ENCODE measurements around the gene SWAP70. TPM values are rescaled to one million over a fixed set of nuclear protein-coding genes. Genes with fewer than 3 reads are reported as not detected.

Gene SWAP70
- polyA plus RNA-seq, 1 experiment = 24.6 TPM

GRCh38 chr11:9750551-9750950 lies 86.7 kb downstream of the SWAP70 start:
- Histone ChIP-seq H3K27ac (ENCODE audit: low read depth, low read length) (no peak overlapping the region), H3K4me3 (ENCODE audit: low read depth, low read length) (no peak overlapping the region), H3K9me3 (ENCODE audit: control insufficient read depth, insufficient read depth, low read length) (no peaks in the 10 kb centered on the region), H3K27me3 (ENCODE audit: control insufficient read depth, insufficient read depth, low read length) (no peaks in the 10 kb centered on the region)
- DNase-seq (ENCODE audit: low read depth, low spot score) = no peak
- TF ChIP-seq CTCF (IDR thresholded peaks at IDR 0.05; ENCODE audit: low read depth, low read length) = no peak
- ChIA-PET CTCF (interaction anchor here (1.2 to 1.5 kb wide), 3 partner anchors 8 to 172 kb away, joined by 3 read pairs; no protein-coding TSS in a partner anchor), POLR2A (interaction anchor here (0.5 kb wide), 1 partner anchor 159 kb away, joined by 5 read pairs; no protein-coding TSS in a partner anchor)

GRCh38 chr11:9752091-9752490 lies 88.2 kb downstream of the SWAP70 start:
- POLR2A ChIA-PET = no interaction called here
- no peaks in the 10 kb centered on the region for H3K27me3 ChIP-seq (ENCODE audit: control insufficient read depth, insufficient read depth, low read length)
- TF ChIP-seq CTCF (IDR thresholded peaks at IDR 0.05; ENCODE audit: low read depth, low read length) = no peak
- no peak overlapping the region for H3K4me3 ChIP-seq (ENCODE audit: low read depth, low read length)
- no peak overlapping the region for H3K27ac ChIP-seq (ENCODE audit: low read depth, low read length)
- DNase-seq (ENCODE audit: low read depth, low spot score) = no peak
- CTCF ChIA-PET = no interaction called here
- no peaks in the 10 kb centered on the region for H3K9me3 ChIP-seq (ENCODE audit: control insufficient read depth, insufficient read depth, low read length)

DNA sequence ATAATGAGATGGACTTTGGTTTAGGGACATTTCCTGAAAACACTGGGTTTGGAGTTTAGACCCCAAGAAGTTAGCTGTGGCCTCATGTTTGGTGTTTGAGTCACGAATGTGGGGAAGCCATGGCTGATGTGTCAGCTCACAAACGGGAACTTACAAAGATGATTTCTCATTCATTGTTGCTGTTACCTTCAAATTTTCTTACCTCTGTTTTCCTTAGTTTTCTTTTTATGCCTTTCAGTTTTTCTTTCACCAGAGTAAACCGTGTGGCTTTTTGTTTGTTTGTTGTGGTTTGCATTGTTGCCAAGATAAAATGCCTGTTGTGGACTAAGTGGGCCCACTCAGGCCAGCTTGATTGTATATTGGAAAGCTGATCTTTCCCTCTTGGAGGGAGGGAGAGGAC lies 89.1 kb downstream of the SWAP70 start:
- TF ChIP-seq CTCF (IDR thresholded peaks at IDR 0.05; ENCODE audit: low read depth, low read length) = no peak
- Histone ChIP-seq H3K4me3 (ENCODE audit: low read depth, low read length) (no peak overlapping the region), H3K27ac (ENCODE audit: low read depth, low read length) (peak overlapping the region; percentile 53), H3K9me3 (ENCODE audit: control insufficient read depth, insufficient read depth, low read length) (no peaks in the 10 kb centered on the region), H3K27me3 (ENCODE audit: control insufficient read depth, insufficient read depth, low read length) (no peaks in the 10 kb centered on the region)
- CTCF ChIA-PET = interaction anchor here (0.9 kb wide), 1 partner anchor 220 kb away, joined by 3 read pairs; no protein-coding TSS in a partner anchor
- POLR2A ChIA-PET = interaction anchor here (0.6 kb wide), 1 partner anchor 88 kb away, joined by 8 read pairs; no protein-coding TSS in a partner anchor
- no peak for DNase-seq (ENCODE audit: low read depth, low spot score)

GRCh38 chr11:9754010-9754471 lies 90.2 kb downstream of the SWAP70 start:
- no peaks in the 10 kb centered on the region for H3K27me3 ChIP-seq (ENCODE audit: control insufficient read depth, insufficient read depth, low read length)
- no peak overlapping the region for H3K4me3 ChIP-seq (ENCODE audit: low read depth, low read length)
- TF ChIP-seq CTCF (IDR thresholded peaks at IDR 0.05; ENCODE audit: low read depth, low read length) = no peak
- POLR2A ChIA-PET = no interaction called here
- H3K9me3 ChIP-seq (ENCODE audit: control insufficient read depth, insufficient read depth, low read length) = no peaks in the 10 kb centered on the region
- CTCF ChIA-PET = interaction anchor here (2.0 kb wide), 1 partner anchor 140 kb away, joined by 5 read pairs; no protein-coding TSS in a partner anchor
- DNase-seq (ENCODE audit: low read depth, low spot score) = no peak
- H3K27ac ChIP-seq (ENCODE audit: low read depth, low read length) = peak overlapping the region; percentile 53

DNA sequence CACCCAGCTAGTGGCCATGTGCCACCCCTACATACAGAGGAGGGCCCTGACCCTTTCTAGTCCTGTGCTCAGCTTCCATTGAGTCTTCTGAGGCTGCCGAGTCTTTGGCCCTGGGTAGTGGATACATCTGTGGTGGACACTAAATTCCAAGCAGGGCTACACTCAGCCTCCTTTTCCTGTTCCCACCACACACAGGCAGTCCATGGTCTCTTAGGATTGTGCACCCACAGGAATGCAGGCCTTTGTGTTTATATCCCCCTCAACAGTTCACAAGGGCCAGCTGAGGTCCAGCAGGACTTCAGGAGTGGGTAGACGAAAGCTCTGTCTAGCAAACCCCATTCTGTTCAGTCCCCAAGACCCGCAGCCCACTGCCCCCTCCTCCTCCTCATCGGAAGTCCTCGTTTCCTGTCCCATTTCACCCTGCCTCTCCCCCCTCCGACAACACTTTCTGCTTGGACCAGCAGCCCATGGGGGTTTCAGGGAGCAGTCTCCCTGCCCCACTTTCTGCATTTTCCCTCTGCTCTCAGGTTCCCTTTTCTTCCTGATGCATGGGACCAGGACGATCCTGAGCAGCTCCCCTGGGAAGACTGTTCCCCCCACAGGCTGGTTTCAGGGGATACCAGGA lies 91.8 kb downstream of the SWAP70 start:
- no peaks in the 10 kb centered on the region for H3K9me3 ChIP-seq (ENCODE audit: control insufficient read depth, insufficient read depth, low read length)
- POLR2A ChIA-PET = interaction anchor here (0.8 kb wide), 1 partner anchor 180 kb away, joined by 3 read pairs; no protein-coding TSS in a partner anchor

More for the DNA sequence above, 91.8 kb downstream of the SWAP70 start:
- H3K4me3 ChIP-seq (ENCODE audit: low read depth, low read length) = no peak overlapping the region
- TF ChIP-seq CTCF (IDR thresholded peaks at IDR 0.05; ENCODE audit: low read depth, low read length) = no peak
- H3K27ac ChIP-seq (ENCODE audit: low read depth, low read length) = peak overlapping the region; percentile 53
- CTCF ChIA-PET = interaction anchor here (0.6 to 2.0 kb wide), 3 partner anchors 141 to 1560 kb away, joined by 3 to 6 read pairs (median 5); no protein-coding TSS in a partner anchor
- no peaks in the 10 kb centered on the region for H3K27me3 ChIP-seq (ENCODE audit: control insufficient read depth, insufficient read depth, low read length)
- no peak for DNase-seq (ENCODE audit: low read depth, low spot score)

Measured in AG04450 (cell line).